MG63 (cell line): ENCODE measurements around the gene BEND7. TPM values are rescaled to one million over a fixed set of nuclear protein-coding genes. Genes with fewer than 3 reads are reported as not detected.
"Not testable (repeated sequence)": the region's sequence is repeated elsewhere in the genome, so short reads cannot be mapped to it uniquely, and the experiment has no call there.

Experiments
- DNase-seq: peaks from one replicate; pipeline ENCODE4 v3.0.0-alpha.2; 2020
- H3K27me3 ChIP-seq: fragments of 250-450 bp; sonication (Bioruptor Pico); 2 replicates; pipeline ENCODE4 v1.5.1; 2020; ENCODE audit warnings: mild to moderate bottlenecking, moderate library complexity
- H3K36me3 ChIP-seq: fragments of 250-450 bp; sonication (Bioruptor Pico); 2 replicates; pipeline ENCODE4 v1.5.1; 2020; ENCODE audit warnings: mild to moderate bottlenecking, moderate library complexity
- H3K4me3 ChIP-seq: fragments of 250-450 bp; sonication (Bioruptor Pico); 2 replicates; pipeline ENCODE4 v1.5.1; 2020; ENCODE audit warnings: mild to moderate bottlenecking, moderate library complexity
- H3K9me3 ChIP-seq: fragments of 250-450 bp; sonication (Bioruptor Pico); 2 replicates; pipeline ENCODE4 v1.5.1; 2020; ENCODE audit warnings: mild to moderate bottlenecking, moderate library complexity
- total RNA-seq: library from RNA; depleted of rRNA; stranded (reverse); fragments of >200 nt; shearing (Covaris generic); gene quantifications from 2 replicates; pipeline ENCODE4 v1.2.3, GENCODE V29; 2014; ENCODE audit warnings: low replicate concordance

Gene BEND7
- total RNA-seq, 1 experiment from 2014 or later = 4.5 TPM

DNA sequence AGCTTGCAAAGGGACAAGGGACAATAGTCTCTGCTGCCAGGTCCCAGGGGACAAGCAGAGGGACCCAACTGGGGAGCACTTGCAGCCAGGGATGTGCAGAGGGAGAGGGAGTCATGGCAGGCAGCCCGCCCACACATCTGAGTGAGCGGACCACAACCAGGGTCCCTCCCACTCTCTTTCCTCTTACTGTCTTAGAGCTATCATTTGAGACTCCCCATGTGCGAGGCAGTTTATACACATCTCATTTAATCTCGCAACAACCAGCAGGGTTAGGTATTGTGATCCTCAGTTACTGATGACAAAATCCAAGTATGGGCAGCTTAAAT lies 70.2 kb downstream of the BEND7 start:
- H3K4me3 ChIP-seq = no peak overlapping the region
- H3K36me3 ChIP-seq = no peaks in the 10 kb centered on the region; the same call in 1 of the 2 replicates
- peak; percentile 24 for DNase-seq
- H3K9me3 ChIP-seq = peaks cover 2% of the 10 kb centered on the region; the same call in 1 of the 2 replicates
- no peaks in the 10 kb centered on the region for H3K27me3 ChIP-seq

DNA sequence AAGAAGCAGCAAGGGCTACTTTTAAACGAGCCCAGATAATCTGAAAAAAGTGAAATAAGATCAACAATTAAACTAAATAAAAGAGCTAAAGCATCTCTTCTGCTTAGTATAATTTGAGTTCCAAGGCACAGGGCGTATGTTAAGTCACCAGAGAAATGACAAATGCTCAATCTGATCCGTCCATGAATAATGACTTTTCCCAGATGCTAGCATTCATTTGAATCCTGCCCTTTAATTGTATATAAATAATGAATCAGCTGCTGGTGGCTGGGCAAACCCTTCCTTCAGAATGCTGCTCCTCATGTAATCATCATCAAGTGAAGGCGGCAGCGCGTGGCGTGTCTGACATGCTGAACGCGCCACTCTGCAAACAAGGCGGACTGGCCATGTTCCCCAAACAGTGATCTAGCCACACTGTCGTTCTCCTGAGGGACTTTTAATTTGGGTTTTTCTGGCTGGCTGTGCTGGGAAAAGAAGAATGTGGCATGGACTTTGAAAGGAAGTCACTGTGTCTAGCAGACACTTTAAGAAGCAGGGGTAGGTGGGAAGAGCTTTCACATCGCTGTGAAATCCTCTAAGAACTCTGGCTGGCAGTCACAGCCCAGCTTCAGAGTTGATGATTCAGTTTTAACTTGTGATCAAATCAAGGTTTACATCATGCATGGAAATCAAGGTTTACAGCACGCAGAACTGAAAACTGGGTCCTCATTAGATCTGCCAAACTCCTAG lies 70.7 kb downstream of the BEND7 start:
- Histone ChIP-seq H3K36me3 (no peaks in the 10 kb centered on the region; the same call in 1 of the 2 replicates), H3K4me3 (no peak overlapping the region), H3K9me3 (0 out of 2 replicates have a peak, but pooled peaks cover 2% of the 10 kb centered on the region), H3K27me3 (no peaks in the 10 kb centered on the region)
- peak; percentile 16 for DNase-seq

DNA sequence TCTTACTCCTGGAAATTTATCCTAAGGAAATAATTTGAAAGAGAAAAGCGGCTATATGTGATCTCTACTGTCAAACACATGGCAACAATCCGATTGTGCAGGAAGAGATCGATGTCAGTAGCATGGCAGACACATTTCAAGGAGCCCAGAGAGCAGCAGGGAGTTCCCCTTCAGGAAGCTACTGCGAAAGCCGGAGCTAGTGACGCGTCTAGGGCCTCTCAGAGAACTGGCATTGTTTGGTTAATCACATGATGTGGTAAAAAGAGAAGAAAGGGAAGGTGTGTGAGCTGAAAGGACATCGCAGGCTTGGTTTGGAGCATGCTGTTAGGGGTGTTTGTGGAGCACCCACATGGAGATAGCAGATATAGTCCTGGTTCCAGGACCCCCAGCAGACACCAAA lies 74.9 kb downstream of the BEND7 start:
- Histone ChIP-seq H3K36me3 (no peaks in the 10 kb centered on the region; the same call in 1 of the 2 replicates), H3K27me3 (no peaks in the 10 kb centered on the region), H3K9me3 (no peaks in the 10 kb centered on the region), H3K4me3 (no peak overlapping the region)
- no peak for DNase-seq

DNA sequence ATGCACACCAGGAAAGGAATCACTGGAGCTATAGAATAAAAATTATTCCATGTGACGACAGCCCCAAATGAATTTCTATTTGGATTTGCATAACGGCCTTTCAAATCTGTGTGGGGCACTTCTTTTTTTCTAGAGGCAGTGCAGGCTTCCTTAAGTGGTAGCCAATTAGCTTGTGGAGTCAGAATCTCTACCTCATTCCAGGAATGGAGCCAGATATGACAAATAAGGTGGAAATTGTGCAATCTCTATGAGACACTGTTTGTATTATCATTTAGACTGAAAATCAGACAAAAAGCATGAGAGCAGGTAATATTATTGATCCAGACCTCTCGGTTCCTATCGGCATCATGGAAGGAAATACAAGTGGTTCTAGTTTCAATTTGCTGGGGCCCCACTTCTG lies 78.7 kb downstream of the BEND7 start:
- H3K9me3 ChIP-seq = no peaks in the 10 kb centered on the region
- no peaks in the 10 kb centered on the region for H3K27me3 ChIP-seq
- H3K4me3 ChIP-seq = no peak overlapping the region
- H3K36me3 ChIP-seq = peaks cover 3% of the 10 kb centered on the region
- DNase-seq = no peak

DNA sequence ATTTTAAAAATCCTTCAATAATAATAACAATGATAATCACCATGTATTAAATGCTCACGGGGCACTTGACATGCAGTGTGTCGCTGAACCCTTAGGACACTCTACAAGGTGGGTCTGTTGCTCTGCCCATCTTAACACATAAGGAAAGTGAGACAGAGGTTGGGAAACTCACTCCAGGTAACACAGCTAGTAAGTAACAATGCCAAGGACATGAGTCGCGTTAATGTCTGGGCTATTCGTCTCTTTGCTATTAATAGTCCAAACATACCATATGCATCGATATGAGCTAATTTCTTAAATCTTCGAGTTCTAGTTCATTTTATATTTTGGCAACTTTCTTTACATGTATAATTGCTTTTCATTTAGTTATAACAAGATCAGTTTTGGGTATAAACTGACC lies 79.5 kb downstream of the BEND7 start:
- peak; percentile 31 for DNase-seq

DNA sequence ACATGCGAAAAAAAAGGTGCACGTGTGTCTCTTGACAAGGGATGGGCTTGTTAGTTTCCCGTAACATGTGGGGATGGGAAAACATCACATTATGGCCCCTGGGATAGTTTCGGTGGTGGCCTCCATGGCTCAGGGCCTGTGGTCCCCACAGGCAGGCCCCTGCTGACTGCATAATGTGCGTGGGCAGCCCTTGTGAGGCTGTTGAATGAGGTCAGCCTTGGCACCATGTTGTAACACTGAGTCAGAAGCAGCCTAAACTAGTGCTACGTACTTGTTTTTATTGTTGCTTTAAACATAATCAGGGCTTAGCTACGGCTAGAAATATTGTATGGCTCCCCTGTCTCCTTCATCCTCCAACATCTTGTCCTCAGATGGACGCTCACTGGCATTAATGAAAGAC lies 80.6 kb downstream of the BEND7 start:
- Histone ChIP-seq H3K36me3 (peaks cover 3% of the 10 kb centered on the region), H3K27me3 (no peaks in the 10 kb centered on the region), H3K9me3 (no peaks in the 10 kb centered on the region), H3K4me3 (no peak overlapping the region)
- peak; percentile 85 for DNase-seq

More for the DNA sequence above, 79.5 kb downstream of the BEND7 start:
- Histone ChIP-seq H3K36me3 (peaks cover 3% of the 10 kb centered on the region), H3K27me3 (no peaks in the 10 kb centered on the region), H3K9me3 (no peaks in the 10 kb centered on the region), H3K4me3 (no peak overlapping the region)

DNA sequence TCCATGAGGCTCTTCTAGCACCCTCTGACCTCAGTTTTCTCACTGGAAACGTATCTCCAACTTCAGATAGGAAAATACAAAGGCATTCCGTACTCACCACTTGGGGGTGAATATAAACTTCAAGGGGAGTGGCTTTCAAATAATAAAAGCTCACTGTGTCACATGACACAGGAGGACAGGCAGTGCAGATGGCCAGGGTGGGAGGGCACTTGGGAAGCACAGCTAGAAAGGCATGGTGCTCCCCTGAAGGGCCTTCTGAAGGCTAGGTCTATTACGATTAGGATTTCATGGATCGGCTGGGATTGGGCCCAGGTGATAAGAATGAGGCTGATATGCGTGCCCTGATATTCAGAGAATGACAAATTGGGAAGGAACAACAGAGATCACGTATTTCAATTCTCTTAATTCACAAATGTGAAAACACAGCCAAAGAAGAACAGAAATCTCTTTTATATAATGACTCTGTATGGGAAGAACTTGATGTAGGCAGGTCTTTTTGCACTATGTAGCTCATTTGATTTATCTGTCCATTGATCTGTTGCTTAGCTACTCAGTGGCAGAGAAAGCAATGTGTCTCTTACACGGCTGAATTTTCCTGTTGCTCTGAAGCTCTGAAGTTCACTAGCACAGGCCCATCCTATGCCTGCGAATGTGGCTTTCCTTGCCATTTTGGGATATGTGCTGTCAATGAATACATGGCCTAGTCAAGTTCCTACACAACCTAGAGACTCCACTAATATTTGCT lies 83.0 kb downstream of the BEND7 start:
- Histone ChIP-seq H3K27me3 (no peaks in the 10 kb centered on the region), H3K9me3 (no peaks in the 10 kb centered on the region), H3K4me3 (no peak overlapping the region), H3K36me3 (peaks cover 3% of the 10 kb centered on the region; the same call in 1 of the 2 replicates)
- no peak for DNase-seq

DNA sequence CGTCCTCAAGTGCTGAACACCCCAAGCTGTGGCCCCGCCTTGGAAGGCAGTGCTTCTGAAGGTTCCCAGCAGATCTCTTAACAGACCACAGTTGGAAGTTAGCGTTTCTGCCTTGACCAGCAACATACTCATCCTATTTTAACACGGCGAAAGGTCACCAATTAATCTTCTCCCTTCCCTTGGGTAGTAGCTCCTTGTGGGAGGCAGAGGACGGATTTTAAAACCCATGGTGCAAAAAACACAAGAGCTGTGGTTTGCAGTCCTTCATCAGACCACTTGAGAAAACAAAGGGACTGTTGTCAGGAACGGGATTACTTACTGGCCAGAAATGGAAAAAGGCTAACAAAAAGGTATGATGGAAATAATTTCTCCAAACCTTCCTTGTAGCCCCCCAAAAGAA lies 87.3 kb downstream of the BEND7 start:
- no peak for DNase-seq
- Histone ChIP-seq H3K27me3 (peaks cover 17% of the 10 kb centered on the region), H3K4me3 (no peak overlapping the region), H3K36me3 (no peaks in the 10 kb centered on the region), H3K9me3 (no peaks in the 10 kb centered on the region)

DNA sequence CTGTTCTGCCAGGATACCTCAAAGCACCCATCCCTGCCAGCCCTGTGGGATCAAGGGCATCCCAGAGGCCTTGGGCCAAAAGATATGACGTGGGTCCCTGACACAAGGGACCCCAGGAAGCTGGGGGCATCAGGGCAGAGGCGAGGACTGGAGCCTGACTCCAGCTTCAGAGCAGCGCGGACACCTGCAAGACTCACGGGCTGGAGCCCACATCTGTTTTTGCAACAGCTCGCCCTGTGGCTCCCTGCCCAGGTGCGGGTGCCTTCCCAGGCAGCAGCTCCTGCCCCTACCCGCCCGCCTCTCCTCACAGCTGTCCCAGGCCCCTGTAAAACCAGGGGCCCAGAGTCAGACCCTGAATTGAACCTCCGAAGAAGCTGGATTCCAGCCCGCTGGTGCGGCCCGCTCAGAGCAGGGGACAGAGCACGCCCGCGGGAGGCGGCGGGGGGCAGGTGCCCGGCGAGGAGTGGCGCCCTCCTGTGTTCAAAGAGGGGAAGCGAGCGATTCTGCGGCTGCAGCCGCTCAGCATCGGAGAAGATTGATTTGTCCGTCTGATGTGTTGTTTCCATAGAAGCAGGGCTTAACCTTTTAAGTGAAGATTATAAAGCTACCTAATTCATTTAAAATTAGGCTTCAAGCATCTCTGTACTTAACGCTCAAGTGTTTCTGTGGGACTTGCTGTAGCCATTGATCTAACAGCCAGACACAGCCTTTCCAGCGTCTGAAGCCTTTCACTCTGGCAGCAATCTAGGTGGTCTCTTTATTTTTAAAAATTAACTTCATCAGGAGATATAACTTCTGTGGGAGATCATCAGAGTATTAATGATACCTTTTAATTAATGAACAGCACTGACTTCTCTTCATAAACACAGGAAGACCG lies 88.4 kb downstream of the BEND7 start:
- H3K4me3 ChIP-seq = peak overlapping the region; percentile 25; the same call in 1 of the 2 replicates
- peaks cover 17% of the 10 kb centered on the region for H3K27me3 ChIP-seq
- no peaks in the 10 kb centered on the region for H3K36me3 ChIP-seq
- no peaks in the 10 kb centered on the region for H3K9me3 ChIP-seq
- DNase-seq = peak; percentile 28

DNA sequence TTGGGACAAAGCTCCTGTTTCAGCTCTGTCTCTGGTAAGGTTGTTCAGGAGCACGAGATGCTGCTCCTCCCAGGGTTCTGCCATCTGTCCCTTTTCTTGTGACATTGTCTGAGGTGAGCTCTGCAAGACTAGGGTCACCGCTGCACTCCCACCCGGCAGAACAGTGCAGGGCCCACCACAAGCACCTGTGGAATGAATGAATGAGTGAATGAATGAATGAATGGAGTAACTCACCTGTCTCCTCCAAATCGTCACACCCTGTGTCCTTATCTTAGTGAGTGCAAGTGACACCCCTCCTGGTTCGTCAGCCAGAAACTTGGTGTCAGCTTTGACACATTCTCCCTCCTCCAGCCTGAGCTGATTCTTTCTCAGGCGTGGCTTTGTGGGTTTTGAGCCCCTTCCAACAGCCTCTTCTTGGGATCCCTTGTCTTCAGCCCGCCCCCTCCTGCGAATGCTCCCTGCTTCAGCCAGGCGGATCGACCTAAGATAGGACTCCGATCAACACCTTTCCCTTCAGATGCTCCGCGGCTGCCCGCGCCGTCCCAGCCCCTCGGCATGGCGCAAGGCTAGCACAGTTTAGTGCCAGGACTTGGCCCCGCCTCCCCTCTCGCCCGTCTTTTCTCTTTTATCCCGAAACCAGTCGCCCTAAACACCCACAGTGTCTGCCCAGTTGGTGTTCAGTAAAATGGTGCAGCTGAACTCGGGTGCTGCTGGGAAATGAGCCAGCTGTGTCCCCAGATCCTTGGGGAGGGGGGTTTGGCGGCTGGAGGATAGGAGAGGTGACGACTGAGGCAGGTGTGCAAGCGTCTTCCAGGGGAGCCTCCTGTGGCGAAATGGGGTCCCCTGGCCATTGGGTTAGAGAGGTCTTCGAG lies 89.3 kb downstream of the BEND7 start:
- H3K36me3 ChIP-seq = no peaks in the 10 kb centered on the region
- peaks cover 17% of the 10 kb centered on the region for H3K27me3 ChIP-seq
- no peak for DNase-seq
- no peak overlapping the region for H3K4me3 ChIP-seq
- H3K9me3 ChIP-seq = no peaks in the 10 kb centered on the region

DNA sequence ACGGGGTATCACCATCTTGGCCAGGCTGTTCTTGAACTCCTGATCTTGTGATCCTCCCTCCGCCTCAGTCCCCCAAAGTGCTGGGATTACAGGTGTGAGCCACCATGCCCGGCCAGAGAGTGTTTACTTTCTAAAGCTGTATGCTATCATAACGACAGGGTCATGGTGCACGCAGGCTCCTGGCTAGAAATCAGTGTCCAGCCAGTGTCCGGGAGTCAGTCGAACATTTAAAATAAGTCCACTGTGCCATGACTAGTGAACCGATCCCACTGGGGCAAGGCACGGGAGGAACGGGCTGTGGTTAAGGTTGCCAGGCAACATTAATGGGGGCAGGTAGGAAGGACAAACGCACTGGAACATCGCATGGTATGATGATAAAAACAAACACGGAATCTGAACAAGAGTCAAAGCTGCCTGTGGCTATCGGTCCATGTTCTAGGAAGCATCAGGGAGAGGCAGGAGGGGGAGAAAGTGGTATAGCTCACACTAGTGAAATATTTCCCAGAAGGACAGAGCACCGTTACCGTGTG lies 91.7 kb downstream of the BEND7 start:
- no peaks in the 10 kb centered on the region for H3K36me3 ChIP-seq
- DNase-seq = no peak
- H3K9me3 ChIP-seq = no peaks in the 10 kb centered on the region
- H3K4me3 ChIP-seq = no peak overlapping the region
- peaks cover 17% of the 10 kb centered on the region for H3K27me3 ChIP-seq

DNA sequence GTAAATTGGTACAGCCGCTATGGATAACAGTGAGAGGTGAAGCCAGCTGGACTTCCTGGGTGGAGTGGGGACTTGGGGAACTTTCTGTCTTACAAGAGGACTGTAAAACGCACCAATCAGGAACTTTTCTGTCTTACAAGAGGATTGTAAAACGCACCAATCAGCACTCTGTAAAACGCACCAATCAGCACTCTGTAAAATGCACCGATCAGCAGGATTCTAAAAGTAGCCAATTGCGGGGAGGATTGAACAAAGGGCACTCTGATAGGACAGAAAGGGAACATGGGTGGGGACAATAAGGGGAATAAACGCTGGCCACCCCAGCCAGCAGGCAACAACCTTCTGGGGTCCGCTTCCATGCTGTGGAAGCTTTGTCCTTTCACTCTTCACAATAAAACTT lies 100.9 kb downstream of the BEND7 start:
- not testable (repeated sequence) for H3K36me3 ChIP-seq

DNA sequence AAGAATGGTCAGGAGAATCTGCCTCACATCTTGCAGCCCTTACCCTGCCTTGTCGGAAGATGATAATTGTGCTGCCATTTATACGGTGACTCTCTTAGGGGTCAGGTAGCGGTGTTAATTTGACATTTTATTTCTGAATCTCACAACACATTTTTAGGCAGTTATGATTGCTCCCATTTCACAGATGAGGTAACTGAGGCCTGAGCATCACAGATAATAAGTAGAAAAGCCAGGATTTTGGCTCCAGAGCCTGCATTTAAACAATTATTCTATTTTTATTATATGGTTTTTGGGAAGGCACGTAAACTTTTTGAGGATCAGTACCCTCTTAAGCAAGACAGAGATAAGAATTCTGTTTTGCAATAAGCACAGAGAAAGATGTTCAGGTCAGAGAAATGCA lies 103.4 kb downstream of the BEND7 start:
- Histone ChIP-seq H3K27me3 (peaks cover 10% of the 10 kb centered on the region), H3K4me3 (no peak overlapping the region), H3K9me3 (no peaks in the 10 kb centered on the region), H3K36me3 (no peaks in the 10 kb centered on the region)
- no peak for DNase-seq

More for the DNA sequence above, 100.9 kb downstream of the BEND7 start:
- not testable (repeated sequence) for DNase-seq, H3K4me3 ChIP-seq, H3K9me3 ChIP-seq
- H3K27me3 ChIP-seq = peaks cover 10% of the 10 kb centered on the region

DNA sequence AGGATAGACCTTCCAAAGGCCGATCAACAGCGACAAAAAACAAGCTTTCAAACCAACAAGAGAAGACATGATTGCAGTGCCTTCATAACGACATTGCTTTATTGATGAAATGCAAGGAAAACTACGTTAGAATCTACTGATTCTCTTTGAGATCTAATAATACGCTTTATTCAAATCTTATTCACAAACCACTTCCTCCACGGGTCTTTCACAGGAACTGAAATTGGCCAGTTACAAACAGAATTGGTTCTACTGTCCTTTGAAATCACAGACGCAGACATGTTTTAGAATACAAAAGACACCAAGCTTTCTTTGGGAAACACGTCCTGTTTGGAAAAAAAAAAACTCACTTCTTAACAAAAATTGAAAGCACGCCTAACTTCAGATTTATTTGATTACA lies 106.0 kb downstream of the BEND7 start:
- Histone ChIP-seq H3K4me3 (no peak overlapping the region), H3K36me3 (no peaks in the 10 kb centered on the region), H3K9me3 (no peaks in the 10 kb centered on the region), H3K27me3 (peaks cover 10% of the 10 kb centered on the region)
- DNase-seq = no peak

DNA sequence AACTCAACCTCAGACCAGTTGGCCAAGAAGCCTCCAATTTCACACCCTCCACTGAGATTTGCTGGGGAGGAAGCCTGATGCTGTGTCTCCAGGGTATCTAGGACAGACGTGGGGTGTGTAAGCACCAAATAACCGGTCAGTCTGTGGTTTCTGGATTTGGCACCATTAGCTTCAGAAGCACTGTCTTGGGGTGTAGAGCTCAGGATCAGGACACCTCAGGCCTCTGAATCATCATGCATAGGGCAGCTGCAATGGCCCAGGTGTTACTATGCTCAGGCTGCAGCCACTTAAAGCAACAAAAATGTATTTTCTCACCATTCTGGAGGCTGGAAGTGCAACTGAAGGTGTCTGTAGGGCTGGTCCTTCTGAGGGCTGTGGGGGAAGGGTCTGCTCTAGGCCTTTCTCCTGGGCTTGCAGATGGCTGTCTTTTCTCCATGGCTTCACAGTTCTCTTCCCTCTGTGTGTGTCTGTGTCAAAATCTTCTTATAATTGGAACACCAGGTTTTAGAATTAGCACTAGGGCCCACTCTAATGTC lies 107.4 kb downstream of the BEND7 start:
- DNase-seq = no peak
- Histone ChIP-seq H3K4me3 (no peak overlapping the region), H3K36me3 (no peaks in the 10 kb centered on the region), H3K9me3 (no peaks in the 10 kb centered on the region), H3K27me3 (peaks cover 5% of the 10 kb centered on the region; the same call in 1 of the 2 replicates)
